ENCODE measurements around the gene SLC49A3. TPM values are rescaled to one million over a fixed set of nuclear protein-coding genes. Genes with fewer than 3 reads are reported as not detected.

SLC49A3 gene
- total and polyA plus RNA-seq, 2 of the 4 experiments (the other 2 are of a cell fraction) = under 0.01 to 0.32 TPM

- intact Hi-C loops (cut with micrococcal nuclease) = loop anchor here (10.0 kb wide), 1 partner anchor 344 kb away; the partner anchor contains the start of gene ZNF141
These were observed 10.4 kb downstream of the SLC49A3 start for GRCh38 chr4:678331-679103.

More at GRCh38 chr4:678331-679103, 10.4 kb downstream of the SLC49A3 start:
- no peak overlapping the region for H2BK120ac ChIP-seq (ENCODE audit: low read depth, low read length)
- no TSS peak for BruUV-seq (replicated peaks)
- CTCF ChIA-PET = no interaction called here
- no peak overlapping the region for H2BK5ac ChIP-seq (ENCODE audit: low read depth, low read length, poor library complexity, severe bottlenecking)
- no peak overlapping the region for H2AFZ ChIP-seq (replicated peaks; ENCODE audit: low read length, poor library complexity)
- POLR2A ChIA-PET (ENCODE audit: unreplicated experiment) = no interaction called here
- H3K79me1 ChIP-seq (ENCODE audit: low read depth in 1 of 2, low read length in 2 of 2) = peaks cover 11 to 17% of the 10 kb centered on the region in 2 experiments; a peak in 3 of 4 replicates
- no peak overlapping the region for H3K4ac ChIP-seq (ENCODE audit: low read depth, low read length)
- H3K36me3 ChIP-seq (ENCODE audit: control insufficient read depth, insufficient read depth, low read length) = no peaks in the 10 kb centered on the region
- H4K20me1 ChIP-seq (ENCODE audit: insufficient read depth, low read length) = no peaks in the 10 kb centered on the region
- DNase-seq = no peak
- H4K91ac ChIP-seq (ENCODE audit: insufficient read depth, low read depth, low read length) = no peak overlapping the region
- H3K14ac ChIP-seq (replicated peaks; ENCODE audit: low read depth, low read length) = no peak overlapping the region
- no peak overlapping the region for H3K56ac ChIP-seq (ENCODE audit: extremely low read depth, insufficient read depth, low read length)
- no peak overlapping the region for H3K9ac ChIP-seq (ENCODE audit: low read depth, low read length)
- H3K4me2 ChIP-seq (ENCODE audit: low read depth, low read length) = no peak overlapping the region
- H3K9me1 ChIP-seq (ENCODE audit: insufficient read depth, low read length) = peaks cover 4% of the 10 kb centered on the region; the same call in 1 of the 2 replicates
- no peak overlapping the region for H2AK5ac ChIP-seq (ENCODE audit: low read depth, low read length)
- H3K18ac ChIP-seq (ENCODE audit: low read depth, low read length) = no peak overlapping the region
- no peak overlapping the region for H4K8ac ChIP-seq (ENCODE audit: low read depth in 2 of 2, low read length in 2 of 2)
- no peak overlapping the region for H3K27ac ChIP-seq (ENCODE audit: insufficient read depth, low read length)
- WGBS, 2 experiments (ENCODE audit: extremely low coverage in 2 of 2, insufficient read length in 1 of 2) = 89% methylated on average over 4 of the region's 14 CpGs; no CpG with 5 or more reads in 1 of the 2 experiments
- no peak overlapping the region for H3K23ac ChIP-seq (ENCODE audit: low read depth, low read length)
- H2AK9ac ChIP-seq (replicated peaks; ENCODE audit: low read depth, low read length, poor library complexity) = peak overlapping the region; percentile 42
- H3K27me3 ChIP-seq (ENCODE audit: control insufficient read depth, insufficient read depth, low read length) = no peaks in the 10 kb centered on the region
- H3K9me3 ChIP-seq (ENCODE audit: control insufficient read depth, insufficient read depth, low read length) = no peaks in the 10 kb centered on the region
- no peak for ATAC-seq (ENCODE audit: low read depth)
- in situ Hi-C loops (cut with MboI; ENCODE audit: low sequenced_read_pairs) = no loop called here
- peaks cover 8% of the 10 kb centered on the region for H3K4me1 ChIP-seq (ENCODE audit: control insufficient read depth, insufficient read depth, low read length)
- H4K5ac ChIP-seq (ENCODE audit: low read depth, low read length) = no peak overlapping the region
- dilution Hi-C loops (cut with HindIII; ENCODE audit: low sequenced_read_pairs, unreplicated experiment) = no loop called here
- H2BK20ac ChIP-seq (ENCODE audit: low read depth, low read length) = no peak overlapping the region
- no peak overlapping the region for H3K4me3 ChIP-seq (ENCODE audit: insufficient read depth, low read depth, low read length)
- no peak overlapping the region for H2BK15ac ChIP-seq (ENCODE audit: low read depth, low read length)
- TF ChIP-seq CEBPB (IDR thresholded peaks at IDR 0.05; ENCODE audit: low read depth, low read length) (no peak), CHD1 (IDR thresholded peaks at IDR 0.05; ENCODE audit: low read depth, low read length) (no peak)
